A673 (cell line): ENCODE results near the gene MLXIP. TPM values are rescaled to one million over a fixed set of nuclear protein-coding genes. Genes with fewer than 3 reads are reported as not detected.

Source experiments
- BruUV-seq: library from RNA; stranded (reverse); fragments of 400-500 nt; replicated peaks from 2 replicates; lab custom pipeline; 2021; lab: Mats Ljungman, UMichigan
- CTCF ChIA-PET: fragments of 300-600 bp; sonication (Branson Sonifier 250); formaldehyde crosslinking; loops from one replicate; lab custom pipeline; 2022; ENCODE audit warnings: antibody characterized with exemption; lab: Charles Lee
- POLR2A ChIA-PET: fragments of 300-600 bp; sonication (Branson Sonifier 250); formaldehyde crosslinking; loops from one replicate; lab custom pipeline; 2022; ENCODE audit warnings: antibody characterized with exemption; ENCODE audit not compliant: low non-redundant PET; lab: Charles Lee
- DNase-seq: peaks from one replicate; pipeline ENCODE4 v3.0.0-alpha.2; 2015; ENCODE audit warnings: low spot score
- H3K27ac ChIP-seq: fragments of 200-600 bp; sonication (generic); 2 replicates; pipeline ENCODE4 v1.5.1; 2016; ENCODE audit warnings: mixed run types, low read depth, mild to moderate bottlenecking, mixed read lengths, antibody characterized with exemption, low read length; ENCODE audit not compliant: poor library complexity, severe bottlenecking
- H3K27me3 ChIP-seq: fragments of 200-600 bp; sonication (generic); replicated peaks from 2 replicates; pipeline ENCODE4 v1.6.1; 2017; ENCODE audit warnings: mixed run types, low read depth, mild to moderate bottlenecking, mixed read lengths, antibody characterized with exemption, low read length; ENCODE audit not compliant: insufficient read depth, poor library complexity
- H3K36me3 ChIP-seq: fragments of 200-600 bp; sonication (generic); 2 replicates; pipeline ENCODE4 v1.6.1; 2016; ENCODE audit warnings: mixed run types, mild to moderate bottlenecking, mixed read lengths, antibody characterized with exemption, low read length; ENCODE audit not compliant: insufficient read depth, poor library complexity, severe bottlenecking
- H3K4me1 ChIP-seq: fragments of 200-600 bp; sonication (generic); 2 replicates; pipeline ENCODE4 v1.6.1; 2017; ENCODE audit warnings: mixed run types, mild to moderate bottlenecking, mixed read lengths, antibody characterized with exemption, low read length; ENCODE audit not compliant: insufficient read depth, poor library complexity, severe bottlenecking
- H3K4me3 ChIP-seq: fragments of 200-600 bp; sonication (generic); 2 replicates; pipeline ENCODE4 v1.5.1; 2016; ENCODE audit warnings: low read depth, mixed run types, mild to moderate bottlenecking, mixed read lengths, low read length; ENCODE audit not compliant: poor library complexity, severe bottlenecking
- H3K9me3 ChIP-seq: fragments of 200-600 bp; sonication (generic); 2 replicates; pipeline ENCODE4 v1.6.1; 2016; ENCODE audit warnings: mixed run types, low read depth, mild to moderate bottlenecking, mixed read lengths, antibody characterized with exemption, low read length; ENCODE audit not compliant: poor library complexity, severe bottlenecking
- EZH2 ChIP-seq: fragments of 200-600 bp; sonication (generic); IDR thresholded peaks from 2 replicates; pipeline ENCODE4 v1.6.1; 2017; ENCODE audit warnings: borderline replicate concordance, low read depth, mild to moderate bottlenecking, mixed read lengths, antibody characterized with exemption, low read length; ENCODE audit not compliant: poor library complexity, severe bottlenecking
- intact Hi-C: fragments of 100-400 bp; cut with micrococcal nuclease; formaldehyde crosslinking; loops from one replicate; pipeline ENCODE4 v1.10.0; 2022; ENCODE audit not compliant: unreplicated experiment
- total RNA-seq: library from RNA; stranded (reverse); gene quantifications from 2 replicates; pipeline ENCODE4 v1.2.3, GENCODE V29; 2021
- TF ChIP-seq, protein P1 (sequence below): fragments of 300-800, 200-600 bp; sonication (generic); conservative IDR thresholded peaks from 2 replicates; pipeline ENCODE4 v1.5.1; 2017; ENCODE audit warnings: low read depth, mild to moderate bottlenecking, antibody characterized with exemption, low read length, moderate library complexity, mixed read lengths

MLXIP gene
- total RNA-seq, 1 experiment from 2014 or later, result 32.7 TPM

DNA sequence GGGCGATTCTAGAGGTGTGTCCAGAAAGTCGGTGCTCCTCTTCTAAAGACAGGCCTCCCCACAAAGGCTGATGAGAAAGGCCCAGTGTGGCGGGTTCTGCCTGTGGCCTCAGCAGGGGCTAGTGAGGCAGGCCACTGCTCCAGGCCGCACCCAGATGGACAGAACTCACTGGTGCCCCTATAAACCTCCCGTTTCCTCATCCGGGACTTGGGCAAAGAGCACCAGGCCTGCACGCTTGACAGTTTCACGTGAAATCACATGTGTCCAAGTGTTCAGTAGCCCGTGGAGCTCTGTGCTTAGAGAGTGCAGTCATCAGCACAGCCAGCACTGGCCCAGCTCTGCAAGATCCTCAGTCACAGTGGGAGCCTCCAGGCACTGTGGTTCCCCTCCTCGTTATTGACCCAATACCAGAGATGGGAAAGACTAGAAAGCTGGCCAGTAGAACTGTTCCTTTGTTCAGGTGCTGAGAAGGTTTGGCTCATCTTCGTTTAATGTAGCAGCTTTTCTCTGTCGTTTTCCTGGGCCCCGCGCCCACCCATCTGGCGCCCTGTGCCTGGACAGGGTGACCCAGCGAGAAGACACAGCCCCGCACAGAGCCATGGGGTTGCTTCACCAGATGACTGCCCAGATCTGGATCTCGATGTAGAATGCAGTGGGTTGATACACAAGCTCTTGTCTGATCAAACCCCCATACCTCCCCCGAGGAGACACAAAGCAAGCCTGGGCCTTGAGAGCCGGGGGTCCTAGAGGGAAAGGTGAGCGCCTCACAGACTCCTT lies 69.1 kb downstream of the MLXIP start:
- no TSS peak for BruUV-seq
- TF ChIP-seq EZH2, result no peak
- TF ChIP-seq, protein P1, sequence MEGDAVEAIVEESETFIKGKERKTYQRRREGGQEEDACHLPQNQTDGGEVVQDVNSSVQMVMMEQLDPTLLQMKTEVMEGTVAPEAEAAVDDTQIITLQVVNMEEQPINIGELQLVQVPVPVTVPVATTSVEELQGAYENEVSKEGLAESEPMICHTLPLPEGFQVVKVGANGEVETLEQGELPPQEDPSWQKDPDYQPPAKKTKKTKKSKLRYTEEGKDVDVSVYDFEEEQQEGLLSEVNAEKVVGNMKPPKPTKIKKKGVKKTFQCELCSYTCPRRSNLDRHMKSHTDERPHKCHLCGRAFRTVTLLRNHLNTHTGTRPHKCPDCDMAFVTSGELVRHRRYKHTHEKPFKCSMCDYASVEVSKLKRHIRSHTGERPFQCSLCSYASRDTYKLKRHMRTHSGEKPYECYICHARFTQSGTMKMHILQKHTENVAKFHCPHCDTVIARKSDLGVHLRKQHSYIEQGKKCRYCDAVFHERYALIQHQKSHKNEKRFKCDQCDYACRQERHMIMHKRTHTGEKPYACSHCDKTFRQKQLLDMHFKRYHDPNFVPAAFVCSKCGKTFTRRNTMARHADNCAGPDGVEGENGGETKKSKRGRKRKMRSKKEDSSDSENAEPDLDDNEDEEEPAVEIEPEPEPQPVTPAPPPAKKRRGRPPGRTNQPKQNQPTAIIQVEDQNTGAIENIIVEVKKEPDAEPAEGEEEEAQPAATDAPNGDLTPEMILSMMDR, result no peak
- Histone ChIP-seq H3K9me3 (no peaks in the 10 kb centered on the region), H3K4me3 (no peak overlapping the region), H3K4me1 (no peaks in the 10 kb centered on the region), H3K27ac (no peak overlapping the region), H3K27me3 (no peaks in the 10 kb centered on the region), H3K36me3 (no peaks in the 10 kb centered on the region)
- ChIA-PET CTCF (no interaction called here), POLR2A (no interaction called here)
- DNase-seq, result no peak
- intact Hi-C loops, result no loop called here

DNA sequence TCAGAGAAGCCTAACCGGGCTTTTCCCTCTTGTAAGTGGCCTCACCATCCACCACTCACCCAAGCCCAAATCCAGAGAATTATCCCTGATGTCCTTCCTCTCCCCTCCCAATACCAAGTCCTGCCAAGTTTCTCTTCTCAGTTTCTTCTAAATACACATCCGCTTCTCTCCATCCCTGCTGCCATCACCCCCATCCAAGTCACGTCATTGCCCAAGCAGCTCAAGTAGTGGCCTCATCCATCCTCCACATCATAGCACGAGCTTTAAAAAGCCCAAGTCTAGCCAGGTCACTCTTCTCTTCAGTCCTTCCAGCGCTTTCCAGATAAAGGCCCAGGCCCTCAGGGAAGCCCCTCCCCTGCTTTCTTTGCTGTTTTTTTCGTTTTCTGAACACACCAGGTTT lies 70.1 kb downstream of the MLXIP start:
- H3K4me3 ChIP-seq, result no peak overlapping the region
- H3K4me1 ChIP-seq, result no peaks in the 10 kb centered on the region
- DNase-seq, result no peak
- BruUV-seq, result no TSS peak
- H3K36me3 ChIP-seq, result no peaks in the 10 kb centered on the region
- intact Hi-C loops, result no loop called here
- POLR2A ChIA-PET, result no interaction called here
- CTCF ChIA-PET, result no interaction called here
- H3K27me3 ChIP-seq, result no peaks in the 10 kb centered on the region
- H3K27ac ChIP-seq, result no peak overlapping the region
- no peak for TF ChIP-seq EZH2
- TF ChIP-seq, protein P1, result no peak
- H3K9me3 ChIP-seq, result no peaks in the 10 kb centered on the region

DNA sequence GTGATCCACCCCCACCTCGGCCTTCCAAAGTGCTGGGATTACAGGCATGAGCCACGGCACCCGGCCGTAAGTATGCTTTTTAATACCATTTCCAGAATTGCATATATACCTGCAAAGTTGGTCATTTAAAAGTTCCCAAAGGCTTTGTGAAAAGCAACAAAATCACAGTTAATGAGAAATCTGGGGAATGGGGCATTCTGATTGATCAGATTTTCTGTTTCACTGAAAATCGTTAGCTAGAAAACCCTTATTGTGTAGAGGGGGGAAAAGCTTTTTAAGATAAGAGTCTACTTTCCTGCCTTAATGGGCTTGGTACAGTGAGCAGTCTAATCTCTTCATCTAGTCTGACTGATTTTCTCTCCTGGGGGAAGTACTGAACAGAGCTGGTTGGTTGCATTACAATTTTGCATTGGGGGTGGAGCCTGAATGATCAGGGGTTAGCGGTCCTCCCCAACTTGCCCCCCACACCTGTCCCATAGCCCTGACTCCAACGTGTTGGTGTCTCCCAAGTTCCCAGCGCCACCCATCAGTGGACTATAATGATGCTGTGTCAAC lies 71.6 kb downstream of the MLXIP start:
- BruUV-seq, result no TSS peak
- H3K4me1 ChIP-seq, result no peaks in the 10 kb centered on the region
- H3K4me3 ChIP-seq, result no peak overlapping the region
- H3K36me3 ChIP-seq, result no peaks in the 10 kb centered on the region
- TF ChIP-seq, protein P1, result no peak
- no peak for TF ChIP-seq EZH2
- ChIA-PET POLR2A (no interaction called here), CTCF (no interaction called here)
- H3K9me3 ChIP-seq, result no peaks in the 10 kb centered on the region
- H3K27ac ChIP-seq, result no peak overlapping the region
- H3K27me3 ChIP-seq, result no peaks in the 10 kb centered on the region
- no peak for DNase-seq
- intact Hi-C loops, result no loop called here
